ENCODE data around the gene HBA2.

DNA sequence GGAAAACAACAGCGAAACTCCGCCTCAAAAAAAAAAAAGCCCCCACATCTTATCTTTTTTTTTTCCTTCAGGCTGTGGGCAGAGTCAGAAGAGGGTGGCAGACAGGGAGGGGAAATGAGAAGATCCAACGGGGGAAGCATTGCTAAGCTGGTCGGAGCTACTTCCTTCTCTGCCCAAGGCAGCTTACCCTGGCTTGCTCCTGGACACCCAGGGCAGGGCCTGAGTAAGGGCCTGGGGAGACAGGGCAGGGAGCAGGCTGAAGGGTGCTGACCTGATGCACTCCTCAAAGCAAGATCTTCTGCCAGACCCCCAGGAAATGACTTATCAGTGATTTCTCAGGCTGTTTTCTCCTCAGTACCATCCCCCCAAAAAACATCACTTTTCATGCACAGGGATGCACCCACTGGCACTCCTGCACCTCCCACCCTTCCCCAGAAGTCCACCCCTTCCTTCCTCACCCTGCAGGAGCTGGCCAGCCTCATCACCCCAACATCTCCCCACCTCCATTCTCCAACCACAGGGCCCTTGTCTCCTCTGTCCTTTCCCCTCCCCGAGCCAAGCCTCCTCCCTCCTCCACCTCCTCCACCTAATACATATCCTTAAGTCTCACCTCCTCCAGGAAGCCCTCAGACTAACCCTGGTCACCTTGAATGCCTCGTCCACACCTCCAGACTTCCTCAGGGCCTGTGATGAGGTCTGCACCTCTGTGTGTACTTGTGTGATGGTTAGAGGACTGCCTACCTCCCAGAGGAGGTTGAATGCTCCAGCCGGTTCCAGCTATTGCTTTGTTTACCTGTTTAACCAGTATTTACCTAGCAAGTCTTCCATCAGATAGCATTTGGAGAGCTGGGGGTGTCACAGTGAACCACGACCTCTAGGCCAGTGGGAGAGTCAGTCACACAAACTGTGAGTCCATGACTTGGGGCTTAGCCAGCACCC lies 2.6 kb downstream of the HBA2 start:
- TF ChIP-seq, protein P1, sequence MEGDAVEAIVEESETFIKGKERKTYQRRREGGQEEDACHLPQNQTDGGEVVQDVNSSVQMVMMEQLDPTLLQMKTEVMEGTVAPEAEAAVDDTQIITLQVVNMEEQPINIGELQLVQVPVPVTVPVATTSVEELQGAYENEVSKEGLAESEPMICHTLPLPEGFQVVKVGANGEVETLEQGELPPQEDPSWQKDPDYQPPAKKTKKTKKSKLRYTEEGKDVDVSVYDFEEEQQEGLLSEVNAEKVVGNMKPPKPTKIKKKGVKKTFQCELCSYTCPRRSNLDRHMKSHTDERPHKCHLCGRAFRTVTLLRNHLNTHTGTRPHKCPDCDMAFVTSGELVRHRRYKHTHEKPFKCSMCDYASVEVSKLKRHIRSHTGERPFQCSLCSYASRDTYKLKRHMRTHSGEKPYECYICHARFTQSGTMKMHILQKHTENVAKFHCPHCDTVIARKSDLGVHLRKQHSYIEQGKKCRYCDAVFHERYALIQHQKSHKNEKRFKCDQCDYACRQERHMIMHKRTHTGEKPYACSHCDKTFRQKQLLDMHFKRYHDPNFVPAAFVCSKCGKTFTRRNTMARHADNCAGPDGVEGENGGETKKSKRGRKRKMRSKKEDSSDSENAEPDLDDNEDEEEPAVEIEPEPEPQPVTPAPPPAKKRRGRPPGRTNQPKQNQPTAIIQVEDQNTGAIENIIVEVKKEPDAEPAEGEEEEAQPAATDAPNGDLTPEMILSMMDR (IDR thresholded peaks at IDR 0.05) = no peak
- TF ChIP-seq EZH2 (IDR thresholded peaks at IDR 0.05) (no peak), EZH2phosphoT487 (IDR thresholded peaks at IDR 0.05) (no peak)

Measured in neural progenitor cell (in vitro differentiated cells).